Hematopoietic multipotent progenitor cell treated with erythropoietin and hydrocortisone succinate and interleukin-3 and kit ligand, for 6 days (in vitro differentiated cells): ENCODE results near the gene LRP2.

Experiments used
- DNase-seq: peaks from one replicate; pipeline ENCODE4 v3.0.0-alpha.2; 2015

Gene LRP2

DNA sequence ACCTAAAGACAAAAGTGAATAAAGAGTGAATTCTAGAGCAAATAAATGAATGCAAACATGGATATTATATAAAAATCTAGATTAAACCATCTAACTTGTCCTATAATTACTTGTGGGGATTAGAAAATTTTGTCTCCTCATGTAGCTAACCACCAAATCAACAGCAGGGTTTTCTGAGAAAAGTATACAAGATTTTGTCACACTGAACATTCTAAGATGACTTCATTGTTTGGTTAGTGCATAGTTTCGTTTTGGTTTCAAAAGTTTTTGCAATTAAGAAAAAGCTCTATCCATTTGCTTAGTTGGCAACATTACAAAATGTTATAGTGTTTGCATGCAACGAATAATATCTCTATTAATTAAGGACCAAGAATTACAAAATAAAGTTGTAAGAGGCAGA, 125.0 kb downstream of the LRP2 start:
- DNase-seq, result no peak

GRCh38 chr2:169232551-169233154, 129.7 kb downstream of the LRP2 start:
- no peak for DNase-seq

- DNase-seq, result no peak
Observed at GRCh38 chr2:169230204-169230603, 132.1 kb downstream of the LRP2 start.

- DNase-seq, result no peak
Observed at GRCh38 chr2:169229590-169229989, 132.7 kb downstream of the LRP2 start.

GRCh38 chr2:169225906-169226305, 136.4 kb downstream of the LRP2 start:
- no peak for DNase-seq

GRCh38 chr2:169225233-169225750, 137.0 kb downstream of the LRP2 start:
- no peak for DNase-seq

GRCh38 chr2:169222665-169223064, 139.7 kb downstream of the LRP2 start:
- no peak for DNase-seq

GRCh38 chr2:169221745-169222369, 140.5 kb downstream of the LRP2 start:
- DNase-seq, result peak; percentile 70

- no peak for DNase-seq
Observed at GRCh38 chr2:169210917-169211316, 151.4 kb downstream of the LRP2 start.

DNA sequence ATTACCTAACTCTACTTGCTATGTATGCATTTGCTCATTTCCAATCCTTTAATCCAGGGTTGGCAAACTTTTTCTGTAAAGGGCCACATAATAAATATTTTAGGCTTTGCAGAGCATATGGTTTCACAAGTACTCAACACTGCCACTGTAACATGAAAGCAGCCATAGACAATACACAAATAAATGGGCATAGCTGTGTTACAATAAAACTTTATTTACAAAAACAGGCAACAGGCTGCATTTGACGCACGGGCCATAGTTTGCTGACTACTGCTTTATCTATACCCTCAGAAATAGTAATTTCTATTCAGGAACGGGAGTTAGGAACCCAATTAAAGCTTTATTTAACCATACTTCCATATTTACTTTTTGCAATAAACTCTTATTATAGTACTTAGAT, 154.3 kb downstream of the LRP2 start:
- no peak for DNase-seq

DNA sequence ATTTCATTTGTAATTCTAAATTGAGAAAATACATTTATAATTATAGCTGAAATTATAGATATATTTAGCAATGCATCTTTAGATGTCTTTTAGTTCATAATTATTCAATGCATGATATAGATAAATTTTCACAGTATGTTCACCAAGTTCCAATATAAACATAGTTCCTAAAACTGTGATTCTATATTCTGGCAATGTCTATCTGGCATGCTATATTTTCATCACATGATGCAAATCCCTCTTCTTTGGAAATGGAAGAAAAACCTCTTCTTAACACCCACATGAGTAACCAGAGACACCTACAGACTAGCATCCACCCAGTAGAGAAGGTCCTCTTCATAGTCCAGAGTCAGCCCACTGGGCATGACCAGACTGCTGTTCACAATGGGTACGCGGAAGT, 157.2 kb downstream of the LRP2 start:
- DNase-seq, result no peak

DNA sequence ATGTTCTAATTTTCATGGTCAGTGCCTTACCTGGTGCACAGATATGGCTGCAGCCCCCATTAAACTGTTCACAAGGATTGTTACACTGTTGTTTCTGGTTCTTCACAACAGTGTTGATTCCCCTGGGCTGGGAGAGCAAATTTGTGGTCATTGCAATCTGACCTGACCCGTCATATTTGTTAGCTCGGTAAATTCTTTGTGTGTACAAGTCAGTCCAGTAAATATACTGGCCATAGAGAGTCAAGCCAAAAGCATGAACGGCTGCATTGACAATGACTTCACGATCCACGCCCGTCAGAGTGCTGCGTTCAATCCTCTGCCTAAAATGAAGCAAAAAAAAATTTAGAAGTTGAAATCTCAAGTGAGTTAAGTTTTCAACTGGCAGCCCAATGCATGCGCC, 158.4 kb downstream of the LRP2 start:
- DNase-seq, result no peak

DNA sequence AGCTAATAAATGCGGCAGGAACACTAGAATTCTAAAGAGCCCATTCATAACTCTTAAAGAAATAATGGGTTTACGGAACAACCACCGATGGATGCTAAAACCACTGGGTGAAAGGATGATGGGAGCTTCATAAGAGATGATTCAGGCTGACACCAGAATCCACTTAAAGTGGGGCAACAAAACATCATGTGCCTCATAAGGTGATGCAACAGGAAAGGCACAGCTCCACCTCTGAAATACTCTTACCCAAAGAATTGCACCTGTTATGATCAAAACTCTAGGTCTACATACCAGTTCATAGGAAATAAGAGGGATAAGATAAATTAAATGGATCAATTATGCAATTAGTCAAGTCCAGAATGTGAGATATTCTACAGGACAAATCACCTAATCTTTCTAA, 161.6 kb downstream of the LRP2 start:
- DNase-seq, result no peak

DNA sequence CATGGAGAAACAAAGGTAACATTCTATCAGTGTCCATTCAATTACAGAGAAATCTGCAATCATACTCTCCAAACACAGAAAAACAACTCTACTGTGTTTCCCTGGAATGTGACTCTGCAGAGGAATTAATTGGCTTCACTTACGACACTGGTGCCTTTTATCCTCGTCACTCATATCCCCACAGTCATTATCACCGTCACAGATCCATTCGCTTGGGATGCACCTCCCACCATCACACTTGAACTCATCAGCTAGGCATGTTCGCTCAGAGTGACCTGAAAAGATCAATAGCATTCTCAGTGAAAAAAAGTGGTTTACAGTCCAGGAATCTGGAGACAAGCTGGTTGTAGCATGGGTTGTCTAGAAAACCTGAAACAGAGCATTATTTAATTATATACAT, 168.7 kb downstream of the LRP2 start:
- no peak for DNase-seq

DNA sequence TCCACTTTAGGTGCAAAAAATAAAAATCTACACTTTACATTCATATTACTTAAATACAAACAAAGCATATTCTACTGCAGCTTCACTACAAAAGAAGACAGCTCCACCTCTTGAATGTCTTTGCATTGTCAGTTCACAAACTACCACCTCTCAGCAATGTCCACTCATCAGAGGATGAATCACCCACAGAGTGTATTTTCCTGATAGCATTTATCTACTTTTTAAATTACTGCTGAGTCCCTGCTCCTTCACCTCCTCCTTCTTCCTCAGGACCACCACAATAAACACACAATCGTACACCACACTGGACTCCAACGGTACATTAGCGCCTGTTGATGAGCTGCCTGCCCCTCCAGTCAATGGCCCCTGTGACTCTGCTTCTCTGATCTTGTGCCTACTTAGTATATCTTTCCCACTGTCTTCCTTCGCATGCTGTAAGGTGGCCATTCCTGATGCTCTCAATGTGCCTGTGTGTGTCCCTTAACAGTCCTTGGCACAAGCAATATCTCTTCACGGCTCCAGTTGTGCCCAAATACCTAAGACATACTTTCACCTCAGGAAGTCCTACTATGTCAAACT, 172.0 kb downstream of the LRP2 start:
- DNase-seq, result peak; percentile 4

- no peak for DNase-seq
Observed at GRCh38 chr2:169189132-169189531, 173.2 kb downstream of the LRP2 start.

DNA sequence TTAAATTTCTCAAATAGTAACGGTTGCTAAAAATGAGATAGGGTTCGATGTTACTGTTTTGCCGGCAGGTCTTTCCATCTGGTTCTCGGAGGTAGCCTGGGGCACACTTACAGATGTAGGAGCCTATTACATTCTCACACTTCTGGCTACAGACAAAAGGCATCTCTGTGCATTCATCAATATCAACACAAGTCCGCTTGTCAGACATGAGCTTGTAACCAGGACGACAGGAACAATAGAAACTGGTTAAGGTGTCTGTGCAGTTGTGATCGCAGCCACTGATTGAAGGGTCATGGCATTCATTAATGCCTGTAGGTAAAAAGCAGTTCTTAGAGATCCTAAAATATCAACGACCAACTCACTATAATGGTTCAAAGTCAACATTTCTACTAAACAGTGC, 176.6 kb downstream of the LRP2 start:
- no peak for DNase-seq

GRCh38 chr2:169184074-169184473, 178.3 kb downstream of the LRP2 start:
- DNase-seq, result no peak

GRCh38 chr2:169182573-169182972, 179.8 kb downstream of the LRP2 start:
- DNase-seq, result no peak

- DNase-seq, result no peak
Observed at GRCh38 chr2:169178804-169179390, 183.4 kb downstream of the LRP2 start.

- no peak for DNase-seq
Observed at GRCh38 chr2:169178364-169178763, 184.0 kb downstream of the LRP2 start.

DNA sequence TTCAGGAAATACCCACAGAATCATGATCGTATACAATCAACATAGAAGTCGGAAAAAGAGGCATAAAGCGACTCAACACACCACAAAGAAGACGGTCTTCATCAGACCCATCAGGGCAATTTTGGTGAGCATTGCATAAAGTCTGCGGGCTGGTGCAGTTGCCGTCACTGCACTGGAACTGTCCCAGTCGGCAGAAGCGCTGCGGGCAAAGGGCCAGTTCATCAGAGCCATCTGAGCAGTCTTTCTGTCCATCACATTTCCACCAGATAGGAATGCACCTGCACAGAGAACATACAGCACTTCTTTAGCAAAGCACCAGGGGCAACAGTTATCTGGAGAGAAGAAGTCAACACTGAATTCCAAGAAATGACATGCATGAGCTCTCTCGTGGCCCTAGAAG, 187.2 kb downstream of the LRP2 start:
- no peak for DNase-seq

GRCh38 chr2:169173876-169174275, 188.5 kb downstream of the LRP2 start:
- no peak for DNase-seq

DNA sequence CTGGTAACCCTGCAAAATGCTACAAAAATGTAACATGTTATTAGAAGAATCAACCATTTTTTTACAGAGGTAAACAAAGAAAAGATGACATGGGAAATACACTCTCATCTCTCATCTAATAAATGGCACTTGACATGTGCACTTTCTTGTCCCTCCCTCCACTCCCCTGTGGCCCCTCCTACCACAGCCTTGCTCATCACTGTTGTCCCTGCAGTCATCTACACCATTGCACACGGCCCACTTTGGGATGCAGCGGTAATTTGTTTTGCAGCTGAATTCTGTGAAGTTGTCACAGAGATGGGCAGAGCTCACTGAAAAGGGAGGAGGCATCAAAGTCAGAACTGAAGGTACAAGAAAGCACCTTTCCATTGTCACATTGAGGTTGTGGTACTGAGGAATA, 189.4 kb downstream of the LRP2 start:
- DNase-seq, result no peak
